IMR-90 (cell line): ENCODE measurements around the gene SEC16A. TPM values are rescaled to one million over a fixed set of nuclear protein-coding genes. Genes with fewer than 3 reads are reported as not detected.

Source experiments
- ATAC-seq: fragments of 200-7000 bp; cut with Tn5 transposase; 2 replicates; pipeline ENCODE4 v1.9.1; 2020; ENCODE audit warnings: low read depth, mild to moderate bottlenecking, moderate library complexity
- BruUV-seq: library from RNA; stranded (reverse); fragments of 400-500 nt; replicated peaks from 2 replicates; lab custom pipeline; 2021; lab: Mats Ljungman, UMichigan
- CTCF ChIA-PET: fragments of 300-600 bp; formaldehyde crosslinking; extraction: SDS; loops from one replicate; lab custom pipeline; 2021; ENCODE audit warnings: antibody characterized with exemption; lab: Yijun Ruan, JAX
- POLR2A ChIA-PET: fragments of 300-600 bp; sonication (Branson Sonifier 250); formaldehyde crosslinking; loops from one replicate; lab custom pipeline; 2022; ENCODE audit warnings: antibody characterized with exemption; ENCODE audit not compliant: unreplicated experiment; lab: Charles Lee
- DNase-seq: peaks from one replicate; pipeline ENCODE4 v3.0.0; 2013
- H2AFZ ChIP-seq: replicated peaks from 2 replicates; pipeline ENCODE3; 2013; ENCODE audit warnings: low read length, mild to moderate bottlenecking; ENCODE audit not compliant: poor library complexity
- H2AK5ac ChIP-seq: 2 replicates; pipeline ENCODE4 v1.6.1; 2013; ENCODE audit warnings: low read depth, low read length, inconsistent platforms
- H2AK9ac ChIP-seq: replicated peaks from 2 replicates; pipeline ENCODE3; 2013; ENCODE audit warnings: mild to moderate bottlenecking, low read depth, low read length, moderate library complexity; ENCODE audit not compliant: poor library complexity
- H2BK120ac ChIP-seq: 2 replicates; pipeline ENCODE4 v1.6.1; 2013; ENCODE audit warnings: low read depth, low read length, inconsistent platforms
- H2BK15ac ChIP-seq: 3 replicates; pipeline ENCODE4 v1.6.1; 2013; ENCODE audit warnings: low read depth, low read length, inconsistent platforms
- H2BK20ac ChIP-seq: 2 replicates; pipeline ENCODE4 v1.6.1; 2013; ENCODE audit warnings: low read depth, mild to moderate bottlenecking, inconsistent platforms, low read length, moderate library complexity
- H2BK5ac ChIP-seq: 2 replicates; pipeline ENCODE4 v1.6.1; 2013; ENCODE audit warnings: mild to moderate bottlenecking, low read depth, low read length, inconsistent platforms; ENCODE audit not compliant: poor library complexity, severe bottlenecking
- H3K14ac ChIP-seq: replicated peaks from 2 replicates; pipeline ENCODE4 v1.6.1; 2013; ENCODE audit warnings: low read depth, low read length, inconsistent platforms
- H3K18ac ChIP-seq: 2 replicates; pipeline ENCODE4 v1.6.1; 2013; ENCODE audit warnings: low read depth, low read length, control low read depth
- H3K23ac ChIP-seq: 2 replicates; pipeline ENCODE4 v1.6.1; 2013; ENCODE audit warnings: low read depth, low read length, inconsistent platforms
- H3K27ac ChIP-seq: 2 replicates; pipeline ENCODE4 v1.5.1; 2013; ENCODE audit warnings: mild to moderate bottlenecking, control low read depth, low read length; ENCODE audit not compliant: insufficient read depth
- H3K27me3 ChIP-seq: 2 replicates; pipeline ENCODE4 v1.6.1; 2013; ENCODE audit warnings: low read length; ENCODE audit not compliant: control insufficient read depth, insufficient read depth
- H3K36me3 ChIP-seq: 2 replicates; pipeline ENCODE4 v1.6.1; 2013; ENCODE audit warnings: low read length, mixed read lengths; ENCODE audit not compliant: control insufficient read depth, insufficient read depth
- H3K4ac ChIP-seq: 2 replicates; pipeline ENCODE4 v1.6.1; 2013; ENCODE audit warnings: low read depth, low read length, inconsistent platforms
- H3K4me1 ChIP-seq: 2 replicates; pipeline ENCODE4 v1.6.1; 2013; ENCODE audit warnings: low read length, mixed read lengths; ENCODE audit not compliant: control insufficient read depth, insufficient read depth
- H3K4me2 ChIP-seq: 2 replicates; pipeline ENCODE4 v1.6.1; 2013; ENCODE audit warnings: low read depth, mild to moderate bottlenecking, control low read depth, low read length, moderate library complexity
- H3K4me3 ChIP-seq: 2 replicates; pipeline ENCODE4 v1.5.1; 2013; ENCODE audit warnings: low read depth, mild to moderate bottlenecking, control low read depth, low read length, moderate library complexity; ENCODE audit not compliant: insufficient read depth
- H3K56ac ChIP-seq: 2 replicates; pipeline ENCODE4 v1.6.1; 2013; ENCODE audit warnings: low read length, inconsistent platforms; ENCODE audit not compliant: insufficient read depth; ENCODE audit errors: extremely low read depth
- H3K79me1 ChIP-seq, 2 experiments: 2 replicates each; pipeline ENCODE4 v1.6.1; 2013; ENCODE audit warnings: low read length in 2 of 2, inconsistent platforms in 1 of 2, low read depth in 1 of 2
- H3K9ac ChIP-seq: 2 replicates; pipeline ENCODE4 v1.6.1; 2013; ENCODE audit warnings: low read depth, low read length, control low read depth
- H3K9me1 ChIP-seq: 2 replicates; pipeline ENCODE4 v1.6.1; 2013; ENCODE audit warnings: low read length, inconsistent platforms; ENCODE audit not compliant: insufficient read depth
- H3K9me3 ChIP-seq: 2 replicates; pipeline ENCODE4 v1.6.1; 2013; ENCODE audit warnings: low read length; ENCODE audit not compliant: control insufficient read depth, insufficient read depth
- H4K20me1 ChIP-seq: 2 replicates; pipeline ENCODE4 v1.6.1; 2013; ENCODE audit warnings: low read length, inconsistent platforms; ENCODE audit not compliant: insufficient read depth
- H4K5ac ChIP-seq: 2 replicates; pipeline ENCODE4 v1.6.1; 2013; ENCODE audit warnings: mild to moderate bottlenecking, low read depth, low read length, control low read depth
- H4K8ac ChIP-seq, 2 experiments: 2 replicates each; pipeline ENCODE4 v1.6.1; 2013; ENCODE audit warnings: low read depth in 2 of 2, low read length in 2 of 2, control low read depth in 1 of 2, inconsistent platforms in 1 of 2
- H4K91ac ChIP-seq: 2 replicates; pipeline ENCODE4 v1.6.1; 2013; ENCODE audit warnings: low read depth, low read length, inconsistent platforms; ENCODE audit not compliant: insufficient read depth
- BHLHE40 ChIP-seq: fragments of 150-350 bp; IDR thresholded peaks from 2 replicates; pipeline ENCODE4 v1.6.1; 2016; ENCODE audit warnings: mild to moderate bottlenecking, low read depth, low read length
- CEBPB ChIP-seq: IDR thresholded peaks from 2 replicates; pipeline ENCODE4 v1.6.1; 2012; ENCODE audit warnings: low read depth, low read length, improper control_type of control experiment
- CHD1 ChIP-seq: IDR thresholded peaks from 2 replicates; pipeline ENCODE4 v1.6.1; 2012; ENCODE audit warnings: low read depth, low read length, improper control_type of control experiment
- CTCF ChIP-seq: conservative IDR thresholded peaks from 2 replicates; pipeline ENCODE4 v1.5.1; 2012; ENCODE audit warnings: mild to moderate bottlenecking, low read depth, low read length, improper control_type of control experiment
- ELK1 ChIP-seq: fragments of 150-350 bp; IDR thresholded peaks from 2 replicates; pipeline ENCODE4 v1.6.1; 2016; ENCODE audit warnings: low read depth, mild to moderate bottlenecking, low read length, moderate library complexity, borderline replicate concordance
- FOS ChIP-seq: fragments of 150-350 bp; IDR thresholded peaks from 2 replicates; pipeline ENCODE4 v1.6.1; 2016; ENCODE audit warnings: low read depth, low read length
- MAFK ChIP-seq: IDR thresholded peaks from 2 replicates; pipeline ENCODE4 v1.6.1; 2012; ENCODE audit warnings: low read depth, low read length, improper control_type of control experiment
- MAZ ChIP-seq: IDR thresholded peaks from 2 replicates; pipeline ENCODE4 v1.6.1; 2012; ENCODE audit warnings: low read depth, mild to moderate bottlenecking, low read length, improper control_type of control experiment, moderate library complexity, borderline replicate concordance
- MXI1 ChIP-seq: IDR thresholded peaks from 2 replicates; pipeline ENCODE4 v1.6.1; 2012; ENCODE audit warnings: low read depth, mild to moderate bottlenecking, low read length, moderate library complexity, borderline replicate concordance
- NFE2L2 ChIP-seq: fragments of 150-350 bp; IDR thresholded peaks from 2 replicates; pipeline ENCODE4 v1.6.1; 2016; ENCODE audit warnings: low read depth, mild to moderate bottlenecking, low read length
- POLR2A ChIP-seq: IDR thresholded peaks from 2 replicates; pipeline ENCODE4 v1.6.1; 2012; ENCODE audit warnings: mild to moderate bottlenecking, low read depth, low read length
- RAD21 ChIP-seq: IDR thresholded peaks from 2 replicates; pipeline ENCODE4 v1.6.1; 2012; ENCODE audit warnings: low read length, improper control_type of control experiment
- RCOR1 ChIP-seq: IDR thresholded peaks from 2 replicates; pipeline ENCODE4 v1.6.1; 2012; ENCODE audit warnings: mild to moderate bottlenecking, low read length, improper control_type of control experiment; ENCODE audit not compliant: insufficient replicate concordance
- RFX5 ChIP-seq: IDR thresholded peaks from 2 replicates; pipeline ENCODE4 v1.8.0; 2012; ENCODE audit warnings: low read depth, mild to moderate bottlenecking, low read length, moderate library complexity
- SMC3 ChIP-seq: fragments of 150-350 bp; IDR thresholded peaks from 2 replicates; pipeline ENCODE4 v1.6.1; 2016; ENCODE audit warnings: low read depth, mild to moderate bottlenecking, antibody characterized with exemption, low read length, moderate library complexity
- WGBS, 2 experiments: methylation state at CpG; one replicate each; pipeline versions ENCODE4 v1.1.5 to v1.1.7; 2013; ENCODE audit warnings: missing lambda C conversion rate in 2 of 2; ENCODE audit not compliant: insufficient read length in 1 of 2; ENCODE audit errors: extremely low coverage in 2 of 2; 5-methylcytosine and 5-hydroxymethylcytosine counted together
- dilution Hi-C: fragments of 300-500 bp; cut with HindIII; formaldehyde crosslinking; loops from one replicate; pipeline ENCODE4 v1.14.3; 2018; ENCODE audit warnings: low sequenced_read_pairs; ENCODE audit not compliant: unreplicated experiment
- in situ Hi-C: fragments of 300-500 bp; cut with MboI; formaldehyde crosslinking; loops from 3 replicates; pipeline ENCODE4 v1.14.3; 2019; ENCODE audit warnings: low sequenced_read_pairs, inconsistent platforms, mixed read lengths
- intact Hi-C: fragments of 100-400 bp; cut with micrococcal nuclease; formaldehyde crosslinking; loops from 2 replicates; pipeline ENCODE4 v1.10.0; 2022
- polyA plus RNA-seq, 3 experiments: library from polyadenylated mRNA; depleted of rRNA; stranded (reverse); fragments of >200 nt; gene quantifications; 2 replicates each; pipeline ENCODE4 v1.2.3, GENCODE V29; 2012; ENCODE audit warnings: low replicate concordance in 1 of 3
- total RNA-seq: library from RNA; depleted of rRNA; stranded (reverse); fragments of >200 nt; gene quantifications from 2 replicates; pipeline ENCODE4 v1.2.3, GENCODE V29; 2012

Gene SEC16A
- total and polyA plus RNA-seq, 2 of the 4 experiments (the other 2 are of a cell fraction) = 12.2 to 48.1 TPM

- dilution Hi-C loops (no loop called here), in situ Hi-C loops (no loop called here), intact Hi-C loops (no loop called here)
- no peak overlapping the region for H2BK20ac ChIP-seq
- H2AK9ac ChIP-seq = no peak overlapping the region
- no peaks in the 10 kb centered on the region; the same call in none of the 2 replicates for H4K20me1 ChIP-seq
- no TSS peak for BruUV-seq
- H3K4me1 ChIP-seq = no peaks in the 10 kb centered on the region; the same call in 1 of the 2 replicates
- no peaks in the 10 kb centered on the region for H3K27me3 ChIP-seq
- no peak overlapping the region for H3K14ac ChIP-seq
- no peak overlapping the region for H3K56ac ChIP-seq
- H2BK120ac ChIP-seq = no peak overlapping the region
- H3K36me3 ChIP-seq = peaks cover 58% of the 10 kb centered on the region
- no peak overlapping the region for H3K27ac ChIP-seq
- no peak overlapping the region for H4K8ac ChIP-seq
- no peak overlapping the region for H2AK5ac ChIP-seq
- H3K4me3 ChIP-seq = no peak overlapping the region
- CTCF ChIA-PET = interaction anchor here (1.1 kb wide), 1 partner anchor 106 kb away, joined by 4 read pairs; no protein-coding TSS in a partner anchor
- H4K91ac ChIP-seq = no peak overlapping the region
- no peak overlapping the region for H3K4me2 ChIP-seq
- no peak overlapping the region for H3K4ac ChIP-seq
- H3K9me1 ChIP-seq = no peaks in the 10 kb centered on the region
- H4K5ac ChIP-seq = no peak overlapping the region
- H2BK5ac ChIP-seq = no peak overlapping the region
- H2AFZ ChIP-seq = no peak overlapping the region
- H3K18ac ChIP-seq = no peak overlapping the region
- H3K23ac ChIP-seq = no peak overlapping the region
- ATAC-seq (no peak), DNase-seq (no peak)
- POLR2A ChIA-PET = no interaction called here
- WGBS, 2 experiments = 96% methylated on average over 21 of the region's 32 CpGs; no CpG with 5 or more reads in 1 of the 2 experiments
- H2BK15ac ChIP-seq = no peak overlapping the region
- H3K79me1 ChIP-seq = peaks cover 0 to 8% of the 10 kb centered on the region in 2 experiments; a peak in 1 of 4 replicates
- H3K9ac ChIP-seq = no peak overlapping the region
- H3K9me3 ChIP-seq = no peaks in the 10 kb centered on the region
- TF ChIP-seq ELK1 (no peak), CTCF (no peak), MXI1 (no peak), NFE2L2 (no peak), RFX5 (no peak), MAZ (no peak), FOS (no peak), RAD21 (no peak), RCOR1 (no peak), POLR2A (no peak), MAFK (no peak), SMC3 (no peak), BHLHE40 (no peak), CEBPB (no peak), CHD1 (no peak)
Measured at GRCh38 chr9:136519263-136520052, 36.6 kb upstream of the SEC16A start.
